IMR-90 (cell line): Measurements from ENCODE around the gene DGKZ. TPM values are rescaled to one million over a fixed set of nuclear protein-coding genes. Genes with fewer than 3 reads are reported as not detected.

ENCODE experiments used
- ATAC-seq: fragments of 200-7000 bp; cut with Tn5 transposase; 2 replicates; pipeline ENCODE4 v1.9.1; 2020; ENCODE audit warnings: low read depth, mild to moderate bottlenecking, moderate library complexity
- BruUV-seq: library from RNA; stranded (reverse); fragments of 400-500 nt; replicated peaks from 2 replicates; lab custom pipeline; 2021; lab: Mats Ljungman, UMichigan
- CTCF ChIA-PET: fragments of 300-600 bp; formaldehyde crosslinking; extraction: SDS; loops from one replicate; lab custom pipeline; 2021; ENCODE audit warnings: antibody characterized with exemption; lab: Yijun Ruan, JAX
- POLR2A ChIA-PET: fragments of 300-600 bp; sonication (Branson Sonifier 250); formaldehyde crosslinking; loops from one replicate; lab custom pipeline; 2022; ENCODE audit warnings: antibody characterized with exemption; ENCODE audit not compliant: unreplicated experiment; lab: Charles Lee
- DNase-seq: peaks from one replicate; pipeline ENCODE4 v3.0.0; 2013
- H2AFZ ChIP-seq: replicated peaks from 2 replicates; pipeline ENCODE3; 2013; ENCODE audit warnings: low read length, mild to moderate bottlenecking; ENCODE audit not compliant: poor library complexity
- H2AK5ac ChIP-seq: 2 replicates; pipeline ENCODE4 v1.6.1; 2013; ENCODE audit warnings: low read depth, low read length, inconsistent platforms
- H2AK9ac ChIP-seq: replicated peaks from 2 replicates; pipeline ENCODE3; 2013; ENCODE audit warnings: mild to moderate bottlenecking, low read depth, low read length, moderate library complexity; ENCODE audit not compliant: poor library complexity
- H2BK120ac ChIP-seq: 2 replicates; pipeline ENCODE4 v1.6.1; 2013; ENCODE audit warnings: low read depth, low read length, inconsistent platforms
- H2BK15ac ChIP-seq: 3 replicates; pipeline ENCODE4 v1.6.1; 2013; ENCODE audit warnings: low read depth, low read length, inconsistent platforms
- H2BK20ac ChIP-seq: 2 replicates; pipeline ENCODE4 v1.6.1; 2013; ENCODE audit warnings: low read depth, mild to moderate bottlenecking, inconsistent platforms, low read length, moderate library complexity
- H2BK5ac ChIP-seq: 2 replicates; pipeline ENCODE4 v1.6.1; 2013; ENCODE audit warnings: mild to moderate bottlenecking, low read depth, low read length, inconsistent platforms; ENCODE audit not compliant: poor library complexity, severe bottlenecking
- H3K14ac ChIP-seq: replicated peaks from 2 replicates; pipeline ENCODE4 v1.6.1; 2013; ENCODE audit warnings: low read depth, low read length, inconsistent platforms
- H3K18ac ChIP-seq: 2 replicates; pipeline ENCODE4 v1.6.1; 2013; ENCODE audit warnings: low read depth, low read length, control low read depth
- H3K23ac ChIP-seq: 2 replicates; pipeline ENCODE4 v1.6.1; 2013; ENCODE audit warnings: low read depth, low read length, inconsistent platforms
- H3K27ac ChIP-seq: 2 replicates; pipeline ENCODE4 v1.5.1; 2013; ENCODE audit warnings: mild to moderate bottlenecking, control low read depth, low read length; ENCODE audit not compliant: insufficient read depth
- H3K27me3 ChIP-seq: 2 replicates; pipeline ENCODE4 v1.6.1; 2013; ENCODE audit warnings: low read length; ENCODE audit not compliant: control insufficient read depth, insufficient read depth
- H3K36me3 ChIP-seq: 2 replicates; pipeline ENCODE4 v1.6.1; 2013; ENCODE audit warnings: low read length, mixed read lengths; ENCODE audit not compliant: control insufficient read depth, insufficient read depth
- H3K4ac ChIP-seq: 2 replicates; pipeline ENCODE4 v1.6.1; 2013; ENCODE audit warnings: low read depth, low read length, inconsistent platforms
- H3K4me1 ChIP-seq: 2 replicates; pipeline ENCODE4 v1.6.1; 2013; ENCODE audit warnings: low read length, mixed read lengths; ENCODE audit not compliant: control insufficient read depth, insufficient read depth
- H3K4me2 ChIP-seq: 2 replicates; pipeline ENCODE4 v1.6.1; 2013; ENCODE audit warnings: low read depth, mild to moderate bottlenecking, control low read depth, low read length, moderate library complexity
- H3K4me3 ChIP-seq: 2 replicates; pipeline ENCODE4 v1.5.1; 2013; ENCODE audit warnings: low read depth, mild to moderate bottlenecking, control low read depth, low read length, moderate library complexity; ENCODE audit not compliant: insufficient read depth
- H3K56ac ChIP-seq: 2 replicates; pipeline ENCODE4 v1.6.1; 2013; ENCODE audit warnings: low read length, inconsistent platforms; ENCODE audit not compliant: insufficient read depth; ENCODE audit errors: extremely low read depth
- H3K79me1 ChIP-seq, 2 experiments: 2 replicates each; pipeline ENCODE4 v1.6.1; 2013; ENCODE audit warnings: low read length in 2 of 2, inconsistent platforms in 1 of 2, low read depth in 1 of 2
- H3K9ac ChIP-seq: 2 replicates; pipeline ENCODE4 v1.6.1; 2013; ENCODE audit warnings: low read depth, low read length, control low read depth
- H3K9me1 ChIP-seq: 2 replicates; pipeline ENCODE4 v1.6.1; 2013; ENCODE audit warnings: low read length, inconsistent platforms; ENCODE audit not compliant: insufficient read depth
- H3K9me3 ChIP-seq: 2 replicates; pipeline ENCODE4 v1.6.1; 2013; ENCODE audit warnings: low read length; ENCODE audit not compliant: control insufficient read depth, insufficient read depth
- H4K20me1 ChIP-seq: 2 replicates; pipeline ENCODE4 v1.6.1; 2013; ENCODE audit warnings: low read length, inconsistent platforms; ENCODE audit not compliant: insufficient read depth
- H4K5ac ChIP-seq: 2 replicates; pipeline ENCODE4 v1.6.1; 2013; ENCODE audit warnings: mild to moderate bottlenecking, low read depth, low read length, control low read depth
- H4K8ac ChIP-seq, 2 experiments: 2 replicates each; pipeline ENCODE4 v1.6.1; 2013; ENCODE audit warnings: low read depth in 2 of 2, low read length in 2 of 2, control low read depth in 1 of 2, inconsistent platforms in 1 of 2
- H4K91ac ChIP-seq: 2 replicates; pipeline ENCODE4 v1.6.1; 2013; ENCODE audit warnings: low read depth, low read length, inconsistent platforms; ENCODE audit not compliant: insufficient read depth
- BHLHE40 ChIP-seq: fragments of 150-350 bp; IDR thresholded peaks from 2 replicates; pipeline ENCODE4 v1.6.1; 2016; ENCODE audit warnings: mild to moderate bottlenecking, low read depth, low read length
- CTCF ChIP-seq: conservative IDR thresholded peaks from 2 replicates; pipeline ENCODE4 v1.5.1; 2012; ENCODE audit warnings: mild to moderate bottlenecking, low read depth, low read length, improper control_type of control experiment
- FOS ChIP-seq: fragments of 150-350 bp; IDR thresholded peaks from 2 replicates; pipeline ENCODE4 v1.6.1; 2016; ENCODE audit warnings: low read depth, low read length
- MAFK ChIP-seq: IDR thresholded peaks from 2 replicates; pipeline ENCODE4 v1.6.1; 2012; ENCODE audit warnings: low read depth, low read length, improper control_type of control experiment
- MAZ ChIP-seq: IDR thresholded peaks from 2 replicates; pipeline ENCODE4 v1.6.1; 2012; ENCODE audit warnings: low read depth, mild to moderate bottlenecking, low read length, improper control_type of control experiment, moderate library complexity, borderline replicate concordance
- MXI1 ChIP-seq: IDR thresholded peaks from 2 replicates; pipeline ENCODE4 v1.6.1; 2012; ENCODE audit warnings: low read depth, mild to moderate bottlenecking, low read length, moderate library complexity, borderline replicate concordance
- POLR2A ChIP-seq: IDR thresholded peaks from 2 replicates; pipeline ENCODE4 v1.6.1; 2012; ENCODE audit warnings: mild to moderate bottlenecking, low read depth, low read length
- RAD21 ChIP-seq: IDR thresholded peaks from 2 replicates; pipeline ENCODE4 v1.6.1; 2012; ENCODE audit warnings: low read length, improper control_type of control experiment
- RCOR1 ChIP-seq: IDR thresholded peaks from 2 replicates; pipeline ENCODE4 v1.6.1; 2012; ENCODE audit warnings: mild to moderate bottlenecking, low read length, improper control_type of control experiment; ENCODE audit not compliant: insufficient replicate concordance
- RFX5 ChIP-seq: IDR thresholded peaks from 2 replicates; pipeline ENCODE4 v1.8.0; 2012; ENCODE audit warnings: low read depth, mild to moderate bottlenecking, low read length, moderate library complexity
- SMC3 ChIP-seq: fragments of 150-350 bp; IDR thresholded peaks from 2 replicates; pipeline ENCODE4 v1.6.1; 2016; ENCODE audit warnings: low read depth, mild to moderate bottlenecking, antibody characterized with exemption, low read length, moderate library complexity
- WGBS, 2 experiments: methylation state at CpG; one replicate each; pipeline versions ENCODE4 v1.1.5 to v1.1.7; 2013; ENCODE audit warnings: missing lambda C conversion rate in 2 of 2; ENCODE audit not compliant: insufficient read length in 1 of 2; ENCODE audit errors: extremely low coverage in 2 of 2; 5-methylcytosine and 5-hydroxymethylcytosine counted together
- dilution Hi-C: fragments of 300-500 bp; cut with HindIII; formaldehyde crosslinking; loops from one replicate; pipeline ENCODE4 v1.14.3; 2018; ENCODE audit warnings: low sequenced_read_pairs; ENCODE audit not compliant: unreplicated experiment
- in situ Hi-C: fragments of 300-500 bp; cut with MboI; formaldehyde crosslinking; loops from 3 replicates; pipeline ENCODE4 v1.14.3; 2019; ENCODE audit warnings: low sequenced_read_pairs, inconsistent platforms, mixed read lengths
- intact Hi-C: fragments of 100-400 bp; cut with micrococcal nuclease; formaldehyde crosslinking; loops from 2 replicates; pipeline ENCODE4 v1.10.0; 2022
- polyA plus RNA-seq, 3 experiments: library from polyadenylated mRNA; depleted of rRNA; stranded (reverse); fragments of >200 nt; gene quantifications; 2 replicates each; pipeline ENCODE4 v1.2.3, GENCODE V29; 2012; ENCODE audit warnings: low replicate concordance in 1 of 3
- total RNA-seq: library from RNA; depleted of rRNA; stranded (reverse); fragments of >200 nt; gene quantifications from 2 replicates; pipeline ENCODE4 v1.2.3, GENCODE V29; 2012
- TF ChIP-seq, protein P1 (sequence below): fragments of 150-350 bp; IDR thresholded peaks from 2 replicates; pipeline ENCODE4 v1.6.1; 2016; ENCODE audit warnings: low read depth, mild to moderate bottlenecking, low read length, moderate library complexity, borderline replicate concordance

The DGKZ gene
- total and polyA plus RNA-seq, 2 of the 4 experiments (the other 2 are of a cell fraction) = 46.8 to 62.0 TPM

DNA sequence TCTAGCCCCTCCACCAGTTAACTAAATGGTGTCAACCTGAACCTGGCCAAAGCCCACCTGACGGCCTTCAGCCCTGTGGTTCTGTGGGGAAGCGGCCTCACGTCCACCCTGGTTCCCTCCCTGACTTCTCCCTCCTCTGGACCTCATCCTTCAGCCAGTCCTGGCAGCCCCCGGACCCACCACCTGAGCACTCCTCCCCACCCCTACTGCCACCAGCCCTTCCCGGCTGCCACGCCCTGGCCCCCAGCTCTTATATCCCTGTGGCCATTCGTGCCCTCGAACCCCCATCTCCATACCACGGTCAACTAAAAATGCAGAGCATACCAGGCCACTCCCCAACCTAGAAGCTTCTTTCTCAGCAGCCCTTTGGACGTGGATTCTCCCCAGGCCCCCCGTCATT, 30.0 kb downstream of the DGKZ start:
- H3K14ac ChIP-seq = no peak overlapping the region
- no peaks in the 10 kb centered on the region for H3K9me3 ChIP-seq
- H3K9ac ChIP-seq = no peak overlapping the region
- ChIA-PET POLR2A (no interaction called here), CTCF (no interaction called here)
- no peaks in the 10 kb centered on the region for H4K20me1 ChIP-seq
- no peak overlapping the region for H2BK15ac ChIP-seq
- no peak overlapping the region for H3K27ac ChIP-seq
- H3K23ac ChIP-seq = no peak overlapping the region
- no peaks in the 10 kb centered on the region for H3K9me1 ChIP-seq
- no peak overlapping the region for H2AK5ac ChIP-seq
- no peak for ATAC-seq
- WGBS, 2 experiments = 100% methylated on average over 7 of the region's 11 CpGs; no CpG with 5 or more reads in 1 of the 2 experiments
- no peak overlapping the region for H2AK9ac ChIP-seq
- no peaks in the 10 kb centered on the region for H3K27me3 ChIP-seq
- DNase-seq = no peak
- no peak overlapping the region for H3K56ac ChIP-seq
- no peak overlapping the region for H3K4ac ChIP-seq
- H2BK20ac ChIP-seq = no peak overlapping the region
- no peak overlapping the region for H3K18ac ChIP-seq
- no peak overlapping the region for H4K5ac ChIP-seq
- H2BK5ac ChIP-seq = no peak overlapping the region
- no peak overlapping the region for H4K8ac ChIP-seq
- H4K91ac ChIP-seq = no peak overlapping the region
- H3K36me3 ChIP-seq = peaks cover 26% of the 10 kb centered on the region
- dilution Hi-C loops (no loop called here), intact Hi-C loops (no loop called here), in situ Hi-C loops (no loop called here)
- no peaks in the 10 kb centered on the region for H3K79me1 ChIP-seq
- TF ChIP-seq MAZ (no peak), CTCF (no peak), BHLHE40 (no peak), RFX5 (no peak), SMC3 (no peak), RAD21 (no peak), MAFK (no peak), FOS (no peak), MXI1 (no peak), RCOR1 (no peak), POLR2A (no peak)
- TF ChIP-seq, protein P1, sequence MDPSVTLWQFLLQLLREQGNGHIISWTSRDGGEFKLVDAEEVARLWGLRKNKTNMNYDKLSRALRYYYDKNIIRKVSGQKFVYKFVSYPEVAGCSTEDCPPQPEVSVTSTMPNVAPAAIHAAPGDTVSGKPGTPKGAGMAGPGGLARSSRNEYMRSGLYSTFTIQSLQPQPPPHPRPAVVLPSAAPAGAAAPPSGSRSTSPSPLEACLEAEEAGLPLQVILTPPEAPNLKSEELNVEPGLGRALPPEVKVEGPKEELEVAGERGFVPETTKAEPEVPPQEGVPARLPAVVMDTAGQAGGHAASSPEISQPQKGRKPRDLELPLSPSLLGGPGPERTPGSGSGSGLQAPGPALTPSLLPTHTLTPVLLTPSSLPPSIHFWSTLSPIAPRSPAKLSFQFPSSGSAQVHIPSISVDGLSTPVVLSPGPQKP = no peak
- no TSS peak for BruUV-seq
- no peak overlapping the region for H2BK120ac ChIP-seq
- no peak overlapping the region for H3K4me3 ChIP-seq
- peaks cover 4% of the 10 kb centered on the region for H3K4me1 ChIP-seq
- H3K4me2 ChIP-seq = no peak overlapping the region
- H2AFZ ChIP-seq = no peak overlapping the region
